Nucleus accumbens (tissue), 56 donors: ENCODE results near the gene RCAN3.

ENCODE experiments used
- DNase-seq, 56 donors: peaks; one replicate each; lab custom pipeline; 2025; lab: John Stamatoyannopoulos, UW

The RCAN3 gene

GRCh38 chr1:24570265-24571125, 67.9 kb downstream of the RCAN3 start:
- no peak for DNase-seq

GRCh38 chr1:24572301-24572700, 69.7 kb downstream of the RCAN3 start:
- no peak for DNase-seq

GRCh38 chr1:24575905-24576587, 73.4 kb downstream of the RCAN3 start:
- peak in 16 of 56 donors; percentile 3 to 57 (median 18) for DNase-seq

- no peak for DNase-seq
Measured at GRCh38 chr1:24578846-24579245, 76.2 kb downstream of the RCAN3 start.

GRCh38 chr1:24580756-24581155, 78.1 kb downstream of the RCAN3 start:
- DNase-seq: no peak

- no peak for DNase-seq
Measured at GRCh38 chr1:24584171-24584647, 81.6 kb downstream of the RCAN3 start.

GRCh38 chr1:24586119-24586518, 83.5 kb downstream of the RCAN3 start:
- DNase-seq: no peak

GRCh38 chr1:24586970-24587820, 84.6 kb downstream of the RCAN3 start:
- DNase-seq: peak in 11 of 56 donors; percentile 2 to 35 (median 6)

- no peak for DNase-seq
Measured at GRCh38 chr1:24588573-24588972, 85.9 kb downstream of the RCAN3 start.

GRCh38 chr1:24589200-24589599, 86.6 kb downstream of the RCAN3 start:
- DNase-seq: no peak
